ENCODE data around the gene TMOD3.

The TMOD3 gene

DNA sequence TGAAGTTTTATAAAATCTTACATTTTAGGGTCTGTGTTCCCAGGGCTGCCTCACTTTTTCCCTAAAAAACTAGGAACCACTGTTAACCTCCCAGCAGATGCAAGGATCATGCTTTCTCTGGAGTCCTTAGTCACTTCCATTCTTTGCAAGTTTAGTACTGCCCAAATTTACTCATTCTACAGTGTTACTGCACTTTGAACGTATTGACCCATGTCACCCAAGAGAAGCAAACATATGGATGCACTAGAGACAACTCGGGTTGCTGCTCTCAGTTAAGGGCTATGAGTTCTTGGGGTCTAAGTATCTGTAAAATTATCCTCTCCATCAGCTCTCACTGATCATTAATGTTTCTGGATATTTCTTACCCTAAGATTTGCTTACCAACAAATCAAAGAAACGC lies 83.1 kb downstream of the TMOD3 start:
- peaks cover 23% of the 10 kb centered on the region for H3K36me3 ChIP-seq (replicated peaks; ENCODE audit: low read depth, low read length)

DNA sequence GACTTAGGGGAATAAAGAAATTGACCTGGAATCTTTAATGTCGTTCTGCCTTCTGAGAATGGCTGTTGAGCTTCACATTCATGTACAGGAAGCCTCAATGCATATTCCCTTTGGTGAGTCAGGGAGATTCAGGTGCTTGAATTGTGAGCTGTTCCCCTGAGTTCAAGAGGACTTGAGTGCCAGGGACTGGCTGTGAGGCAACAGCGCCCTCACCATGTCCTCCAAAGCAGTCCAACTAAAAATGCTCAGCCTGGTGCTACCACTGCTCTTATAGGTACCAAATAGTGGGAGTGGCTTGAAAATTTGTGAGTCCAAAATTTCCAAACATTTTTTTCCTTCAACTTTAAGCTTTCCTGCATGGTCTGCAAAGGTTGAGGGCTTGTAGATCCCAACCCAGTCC lies 88.0 kb downstream of the TMOD3 start:
- Histone ChIP-seq H3K79me2 (ENCODE audit: low read length) (no peaks in the 10 kb centered on the region), H2AFZ (ENCODE audit: low read depth, low read length) (no peak overlapping the region), H3K4me3 (ENCODE audit: low read length) (no peak overlapping the region), H3K27ac (ENCODE audit: low read length) (no peak overlapping the region), H3K4me2 (ENCODE audit: low read length) (no peak overlapping the region), H4K20me1 (ENCODE audit: insufficient read depth, low read length) (no peaks in the 10 kb centered on the region), H3K9ac (ENCODE audit: low read length) (no peak overlapping the region), H3K9me3 (ENCODE audit: insufficient read depth, low read length) (no peaks in the 10 kb centered on the region), H3K36me3 (replicated peaks; ENCODE audit: low read depth, low read length) (peaks cover 23% of the 10 kb centered on the region), H3K4me1 (ENCODE audit: low read length) (no peaks in the 10 kb centered on the region), H3K27me3 (ENCODE audit: low read depth, low read length) (no peaks in the 10 kb centered on the region)
- no peak for TF ChIP-seq EZH2phosphoT487 (IDR thresholded peaks at IDR 0.05; ENCODE audit: low read depth)
- TF ChIP-seq, protein P1, sequence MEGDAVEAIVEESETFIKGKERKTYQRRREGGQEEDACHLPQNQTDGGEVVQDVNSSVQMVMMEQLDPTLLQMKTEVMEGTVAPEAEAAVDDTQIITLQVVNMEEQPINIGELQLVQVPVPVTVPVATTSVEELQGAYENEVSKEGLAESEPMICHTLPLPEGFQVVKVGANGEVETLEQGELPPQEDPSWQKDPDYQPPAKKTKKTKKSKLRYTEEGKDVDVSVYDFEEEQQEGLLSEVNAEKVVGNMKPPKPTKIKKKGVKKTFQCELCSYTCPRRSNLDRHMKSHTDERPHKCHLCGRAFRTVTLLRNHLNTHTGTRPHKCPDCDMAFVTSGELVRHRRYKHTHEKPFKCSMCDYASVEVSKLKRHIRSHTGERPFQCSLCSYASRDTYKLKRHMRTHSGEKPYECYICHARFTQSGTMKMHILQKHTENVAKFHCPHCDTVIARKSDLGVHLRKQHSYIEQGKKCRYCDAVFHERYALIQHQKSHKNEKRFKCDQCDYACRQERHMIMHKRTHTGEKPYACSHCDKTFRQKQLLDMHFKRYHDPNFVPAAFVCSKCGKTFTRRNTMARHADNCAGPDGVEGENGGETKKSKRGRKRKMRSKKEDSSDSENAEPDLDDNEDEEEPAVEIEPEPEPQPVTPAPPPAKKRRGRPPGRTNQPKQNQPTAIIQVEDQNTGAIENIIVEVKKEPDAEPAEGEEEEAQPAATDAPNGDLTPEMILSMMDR (IDR thresholded peaks at IDR 0.05; ENCODE audit: low read depth, low read length): peak; percentile 58

More for the DNA sequence above, 83.1 kb downstream of the TMOD3 start:
- H3K4me1 ChIP-seq (ENCODE audit: low read length): no peaks in the 10 kb centered on the region
- no peak overlapping the region for H3K4me2 ChIP-seq (ENCODE audit: low read length)
- H3K27ac ChIP-seq (ENCODE audit: low read length): no peak overlapping the region
- no peak overlapping the region for H2AFZ ChIP-seq (ENCODE audit: low read depth, low read length)
- H3K9me3 ChIP-seq (ENCODE audit: insufficient read depth, low read length): no peaks in the 10 kb centered on the region
- no peaks in the 10 kb centered on the region for H3K27me3 ChIP-seq (ENCODE audit: low read depth, low read length)
- TF ChIP-seq EZH2phosphoT487 (IDR thresholded peaks at IDR 0.05; ENCODE audit: low read depth): no peak
- TF ChIP-seq, protein P1 (IDR thresholded peaks at IDR 0.05; ENCODE audit: low read depth, low read length): no peak
- no peaks in the 10 kb centered on the region for H4K20me1 ChIP-seq (ENCODE audit: insufficient read depth, low read length)
- no peak overlapping the region for H3K9ac ChIP-seq (ENCODE audit: low read length)
- H3K79me2 ChIP-seq (ENCODE audit: low read length): no peaks in the 10 kb centered on the region
- H3K4me3 ChIP-seq (ENCODE audit: low read length): no peak overlapping the region

DNA sequence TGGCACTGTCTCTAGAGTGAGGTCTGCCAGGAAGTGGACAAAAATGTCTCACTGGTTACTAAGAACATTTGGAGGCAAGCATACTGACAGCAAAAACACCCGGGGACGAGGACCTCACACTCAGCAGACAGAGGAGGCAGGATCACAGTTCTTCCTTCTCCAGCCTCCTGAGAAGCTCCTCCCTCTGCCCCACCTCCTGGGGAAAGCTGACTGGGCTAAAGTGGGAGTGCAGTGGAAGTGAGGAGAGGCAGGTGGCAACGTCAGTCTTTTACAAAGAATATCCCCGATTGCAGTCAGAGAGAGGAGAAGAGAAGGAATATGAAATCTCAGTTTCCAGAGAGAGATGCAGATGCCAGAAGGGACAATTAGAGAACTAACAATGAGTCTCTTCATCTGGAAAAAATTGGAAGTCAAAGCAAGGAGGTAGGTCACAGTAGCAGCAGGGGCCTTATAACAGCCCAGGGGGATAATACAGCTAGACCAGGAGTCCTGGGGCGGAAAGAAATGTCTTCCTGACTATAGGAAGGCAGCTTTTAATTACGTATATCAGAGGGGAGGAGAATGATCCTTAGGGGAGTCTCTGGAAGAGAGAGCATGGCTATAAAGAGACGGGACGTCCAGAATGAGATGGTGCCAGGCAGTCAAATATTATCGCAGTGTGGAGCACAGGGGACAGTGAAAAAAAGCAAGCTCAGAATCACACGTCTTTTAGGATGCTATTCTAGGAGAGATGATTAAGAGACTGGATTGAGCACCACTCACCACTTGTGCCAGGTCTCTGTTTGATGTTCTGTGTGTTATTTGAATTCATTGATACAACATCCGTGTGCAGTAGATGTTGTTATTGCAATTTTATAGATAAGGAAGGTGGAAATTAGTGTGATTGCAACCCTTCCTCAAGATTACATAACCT lies 95.0 kb downstream of the TMOD3 start:
- H2AFZ ChIP-seq (ENCODE audit: low read depth, low read length): no peak overlapping the region
- no peaks in the 10 kb centered on the region for H3K27me3 ChIP-seq (ENCODE audit: low read depth, low read length)
- no peaks in the 10 kb centered on the region for H4K20me1 ChIP-seq (ENCODE audit: insufficient read depth, low read length)
- no peaks in the 10 kb centered on the region for H3K9me3 ChIP-seq (ENCODE audit: insufficient read depth, low read length)
- H3K79me2 ChIP-seq (ENCODE audit: low read length): no peaks in the 10 kb centered on the region
- no peaks in the 10 kb centered on the region for H3K4me1 ChIP-seq (ENCODE audit: low read length)
- H3K4me2 ChIP-seq (ENCODE audit: low read length): no peak overlapping the region
- TF ChIP-seq EZH2phosphoT487 (IDR thresholded peaks at IDR 0.05; ENCODE audit: low read depth): no peak
- TF ChIP-seq, protein P1 (IDR thresholded peaks at IDR 0.05; ENCODE audit: low read depth, low read length): no peak
- H3K9ac ChIP-seq (ENCODE audit: low read length): no peak overlapping the region
- H3K4me3 ChIP-seq (ENCODE audit: low read length): no peak overlapping the region
- H3K36me3 ChIP-seq (replicated peaks; ENCODE audit: low read depth, low read length): peaks cover 44% of the 10 kb centered on the region
- no peak overlapping the region for H3K27ac ChIP-seq (ENCODE audit: low read length)

DNA sequence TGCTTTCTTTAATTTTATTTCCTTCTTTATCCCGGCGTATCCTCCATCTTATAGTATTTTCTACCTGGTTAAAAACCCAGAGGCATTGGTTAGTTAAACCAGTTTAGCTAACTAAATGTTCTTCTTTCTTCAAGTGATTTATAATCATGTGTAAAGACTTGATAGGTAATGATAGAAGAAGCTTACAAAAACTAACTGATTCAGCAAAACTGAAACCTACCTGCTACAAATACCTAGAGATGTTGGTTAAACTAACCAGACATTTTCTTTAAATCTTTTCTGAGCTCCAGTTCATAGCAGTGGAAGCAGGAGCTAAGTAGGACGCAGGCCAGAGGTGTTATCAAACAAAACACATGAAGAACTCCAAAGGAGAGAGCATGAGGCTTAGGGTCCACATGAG lies 97.4 kb downstream of the TMOD3 start:
- TF ChIP-seq EZH2phosphoT487 (IDR thresholded peaks at IDR 0.05; ENCODE audit: low read depth): no peak
- TF ChIP-seq, protein P1 (IDR thresholded peaks at IDR 0.05; ENCODE audit: low read depth, low read length): no peak

More for the DNA sequence above, 97.4 kb downstream of the TMOD3 start:
- no peak overlapping the region for H3K27ac ChIP-seq (ENCODE audit: low read length)
- H3K79me2 ChIP-seq (ENCODE audit: low read length): no peaks in the 10 kb centered on the region
- no peaks in the 10 kb centered on the region for H3K27me3 ChIP-seq (ENCODE audit: low read depth, low read length)
- no peaks in the 10 kb centered on the region for H3K4me1 ChIP-seq (ENCODE audit: low read length)
- H3K4me3 ChIP-seq (ENCODE audit: low read length): no peak overlapping the region
- no peak overlapping the region for H3K9ac ChIP-seq (ENCODE audit: low read length)
- no peak overlapping the region for H2AFZ ChIP-seq (ENCODE audit: low read depth, low read length)
- H3K36me3 ChIP-seq (replicated peaks; ENCODE audit: low read depth, low read length): peaks cover 38% of the 10 kb centered on the region
- no peaks in the 10 kb centered on the region for H4K20me1 ChIP-seq (ENCODE audit: insufficient read depth, low read length)
- H3K4me2 ChIP-seq (ENCODE audit: low read length): no peak overlapping the region
- H3K9me3 ChIP-seq (ENCODE audit: insufficient read depth, low read length): no peaks in the 10 kb centered on the region
